ENCODE measurements around the gene CEP85.

GRCh38 chr1:26254404-26254803, 20.4 kb downstream of the CEP85 start:
- TF ChIP-seq HNF4G (IDR thresholded peaks at IDR 0.05) (no peak), CTCF (IDR thresholded peaks at IDR 0.05; ENCODE audit: low read depth, low read length, missing input control) (no peak), SP1 (IDR thresholded peaks at IDR 0.05) (no peak), RXRA (IDR thresholded peaks at IDR 0.05) (no peak), MAX (IDR thresholded peaks at IDR 0.05) (no peak), GABPA (IDR thresholded peaks at IDR 0.05 in 1 of 2, conservative IDR thresholded peaks at IDR 0.05 in 1 of 2) (no peak), REST (IDR thresholded peaks at IDR 0.05) (no peak), FOXA1 (IDR thresholded peaks at IDR 0.05) (no peak), RAD21 (IDR thresholded peaks at IDR 0.05) (no peak), HNF4A (conservative IDR thresholded peaks at IDR 0.05) (no peak), YY1 (IDR thresholded peaks at IDR 0.05) (no peak), TAF1 (conservative IDR thresholded peaks at IDR 0.05) (no peak)
